GM19035 (cell line): ENCODE data around the gene DLG5.

ENCODE experiments used
- ATAC-seq: cut with Tn5 transposase; IDR thresholded peaks from one replicate; pipeline ENCODE4 v1.9.1; 2021; ENCODE audit not compliant: unreplicated experiment

Gene DLG5

GRCh38 chr10:77915319-77916105 is 11.0 kb downstream of the DLG5 start:
- ATAC-seq, result no peak

GRCh38 chr10:77913090-77913489 is 13.5 kb downstream of the DLG5 start:
- ATAC-seq, result no peak

GRCh38 chr10:77912576-77912975 is 14.0 kb downstream of the DLG5 start:
- no peak for ATAC-seq

- no peak for ATAC-seq
Measured at GRCh38 chr10:77911535-77912123, 14.9 kb downstream of the DLG5 start.

GRCh38 chr10:77910524-77911145 is 15.9 kb downstream of the DLG5 start:
- ATAC-seq, result no peak

GRCh38 chr10:77909749-77910375 is 16.7 kb downstream of the DLG5 start:
- no peak for ATAC-seq

GRCh38 chr10:77909021-77909748 is 17.4 kb downstream of the DLG5 start:
- no peak for ATAC-seq

- no peak for ATAC-seq
Measured at GRCh38 chr10:77907900-77908717, 18.4 kb downstream of the DLG5 start.

- ATAC-seq, result no peak
Measured at GRCh38 chr10:77907462-77907861, 19.1 kb downstream of the DLG5 start.

- no peak for ATAC-seq
Measured at GRCh38 chr10:77906951-77907421, 19.6 kb downstream of the DLG5 start.

- no peak for ATAC-seq
Measured at GRCh38 chr10:77905781-77906180, 20.8 kb downstream of the DLG5 start.

GRCh38 chr10:77905086-77905748 is 21.3 kb downstream of the DLG5 start:
- ATAC-seq, result no peak

GRCh38 chr10:77904100-77904840 is 22.3 kb downstream of the DLG5 start:
- no peak for ATAC-seq

- ATAC-seq, result no peak
Measured at GRCh38 chr10:77902159-77902558, 24.4 kb downstream of the DLG5 start.

GRCh38 chr10:77901743-77902142 is 24.8 kb downstream of the DLG5 start:
- no peak for ATAC-seq

GRCh38 chr10:77899690-77900089 is 26.9 kb downstream of the DLG5 start:
- no peak for ATAC-seq

- no peak for ATAC-seq
Measured at GRCh38 chr10:77899080-77899477, 27.5 kb downstream of the DLG5 start.

- no peak for ATAC-seq
Measured at GRCh38 chr10:77898323-77899079, 28.1 kb downstream of the DLG5 start.
